NCI-H1694 (cell line): ENCODE data around the gene DHTKD1.
"Not testable (repeated sequence)": the region's sequence is repeated elsewhere in the genome, so short reads cannot be mapped to it uniquely, and the experiment has no call there.

Experiments
- DNase-seq: peaks from one replicate; lab custom pipeline; 2025; lab: John Stamatoyannopoulos, UW

Gene DHTKD1

DNA sequence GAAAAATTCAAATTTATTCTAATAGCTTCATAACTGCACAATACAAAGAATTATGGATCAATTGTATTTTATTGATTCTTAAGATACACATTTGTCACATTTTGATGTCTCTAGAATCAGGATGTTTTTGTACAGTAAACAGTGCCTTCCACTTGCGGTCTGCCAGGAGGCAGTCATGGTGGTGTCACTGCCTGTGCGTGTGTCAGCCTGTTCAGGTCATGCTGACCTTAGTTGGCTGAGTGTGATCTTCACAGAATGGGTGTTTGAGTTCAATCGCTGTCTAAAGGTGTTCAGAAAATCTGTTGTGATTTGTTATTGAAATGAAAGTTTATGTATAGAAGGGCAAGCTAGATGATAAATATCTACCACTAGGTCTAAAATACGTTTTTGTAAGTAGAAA is 81.4 kb downstream of the DHTKD1 start:
- no peak for DNase-seq

DNA sequence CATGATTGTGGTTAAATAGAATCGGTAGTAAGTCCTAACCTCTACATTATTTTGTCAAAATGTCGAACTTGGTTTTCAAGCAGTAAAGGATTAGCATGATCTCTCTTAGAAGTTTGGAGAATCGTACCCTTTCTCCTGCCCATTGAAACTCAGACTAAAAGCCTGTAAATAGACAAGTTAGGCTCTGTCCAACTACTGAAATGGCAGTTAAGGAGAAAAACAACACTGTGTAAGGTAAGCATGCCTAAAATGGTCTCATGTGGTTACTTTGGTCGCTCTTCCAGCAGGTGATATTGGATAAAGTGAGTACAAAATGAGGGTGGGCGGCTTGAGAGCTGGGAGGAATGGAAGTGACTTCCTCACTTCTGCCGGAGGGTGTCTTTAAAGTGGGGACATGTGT is 85.8 kb downstream of the DHTKD1 start:
- no peak for DNase-seq

DNA sequence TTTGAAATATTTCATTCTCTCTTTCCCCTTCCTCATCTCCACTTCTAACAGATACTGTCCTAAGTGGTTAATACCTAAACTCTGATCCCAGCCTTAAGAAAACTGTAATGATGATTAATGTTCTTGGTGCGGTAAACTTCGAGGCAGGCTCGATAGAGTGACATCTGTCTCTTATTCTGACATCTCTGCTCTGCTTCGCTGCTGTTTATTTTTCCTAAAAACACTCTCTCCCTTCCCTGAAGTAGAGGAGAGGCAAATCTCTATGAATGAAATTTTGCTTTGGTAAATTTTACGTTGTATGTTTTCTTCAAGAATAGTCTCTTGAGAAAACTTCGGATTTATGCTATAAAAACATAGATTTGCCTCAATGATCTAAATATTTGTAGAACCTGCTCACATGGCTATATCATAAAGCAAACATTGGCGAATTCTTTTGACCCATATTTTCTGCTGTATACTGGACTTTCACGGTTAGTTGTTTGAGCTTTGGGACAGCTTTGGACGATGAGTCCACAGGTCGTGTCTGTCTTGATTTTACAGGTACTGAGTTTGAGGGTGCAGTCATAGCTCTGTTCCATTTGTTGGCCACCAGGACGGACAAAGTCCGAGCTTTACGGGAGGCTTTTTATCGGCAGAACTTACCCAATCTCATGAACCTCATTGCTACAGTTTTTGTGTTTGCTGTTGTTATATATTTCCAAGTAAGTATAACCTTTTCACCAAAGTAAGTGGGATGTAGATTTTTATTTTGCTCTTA is 87.8 kb downstream of the DHTKD1 start:
- no peak for DNase-seq

DNA sequence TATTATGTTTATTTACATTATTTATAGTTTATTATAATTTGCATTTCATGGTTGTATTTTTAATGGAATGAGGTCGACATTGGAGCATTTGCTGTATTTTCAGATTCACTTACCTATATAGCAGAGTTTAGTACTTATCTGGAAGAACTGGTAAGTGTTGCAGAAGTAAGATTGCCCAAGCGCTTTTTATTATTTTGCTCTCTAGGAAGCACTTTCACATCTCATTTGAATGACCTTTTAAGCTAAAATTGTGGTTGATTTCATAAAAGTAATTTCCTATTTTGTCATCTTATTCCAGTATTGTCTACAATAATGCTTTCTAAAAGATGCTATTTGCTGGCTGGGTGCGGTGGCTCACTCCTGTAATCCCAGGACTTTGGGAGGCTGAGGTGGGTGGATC is 89.4 kb downstream of the DHTKD1 start:
- DNase-seq, result no peak

DNA sequence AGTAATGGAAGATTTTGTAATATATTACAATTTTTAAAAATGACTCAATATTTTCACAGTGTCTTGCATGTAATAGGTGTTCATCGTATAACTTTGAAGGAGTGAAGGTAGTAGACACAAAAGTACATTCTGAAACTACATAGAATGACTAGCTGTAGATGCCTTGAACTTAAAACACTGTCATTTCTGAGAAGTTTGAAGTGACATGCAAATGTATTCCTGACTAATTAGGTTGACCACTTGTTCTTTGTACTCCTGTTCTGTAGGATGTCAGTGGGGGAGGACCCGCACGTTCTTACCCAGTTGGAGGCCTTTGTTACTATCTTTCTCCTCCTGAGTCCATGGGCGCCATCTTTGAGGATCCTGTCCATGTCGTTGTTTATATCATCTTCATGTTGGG is 91.9 kb downstream of the DHTKD1 start:
- DNase-seq, result no peak

DNA sequence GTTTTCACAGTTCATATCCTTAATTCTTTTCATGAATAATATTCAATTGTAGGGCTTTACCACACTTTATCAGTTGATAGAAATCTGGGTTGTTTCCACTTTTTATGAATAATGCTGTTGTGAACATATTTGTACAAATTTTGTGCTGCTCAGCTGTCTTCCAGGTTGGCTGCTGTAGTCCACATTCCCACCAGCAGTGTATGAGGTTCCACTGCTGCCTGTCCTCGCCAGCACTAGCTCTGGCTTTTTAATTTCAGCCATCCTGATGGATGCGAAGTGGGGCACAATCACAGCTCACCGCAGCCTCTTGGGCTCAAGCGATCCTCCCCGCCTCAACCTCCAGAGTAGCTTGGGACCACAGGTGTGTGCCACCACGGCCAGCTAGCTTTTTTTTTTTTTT is 94.2 kb downstream of the DHTKD1 start:
- no peak for DNase-seq

DNA sequence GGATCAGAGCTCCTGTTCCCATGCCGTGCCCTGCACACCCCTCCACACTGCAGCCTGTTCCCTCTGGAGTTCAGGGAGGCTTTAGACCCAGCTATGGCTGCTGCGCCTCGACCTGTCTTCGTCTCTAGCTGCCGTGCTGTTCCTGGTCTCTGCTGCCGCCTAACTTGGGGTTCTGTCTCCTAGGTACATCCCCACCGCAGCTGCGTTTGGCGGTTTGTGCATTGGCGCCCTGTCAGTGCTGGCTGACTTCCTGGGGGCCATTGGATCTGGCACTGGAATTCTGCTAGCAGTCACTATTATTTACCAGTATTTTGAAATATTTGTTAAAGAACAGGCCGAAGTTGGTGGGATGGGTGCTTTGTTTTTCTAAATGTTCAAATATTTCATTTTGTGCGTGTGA is 95.3 kb downstream of the DHTKD1 start:
- DNase-seq, result no peak

DNA sequence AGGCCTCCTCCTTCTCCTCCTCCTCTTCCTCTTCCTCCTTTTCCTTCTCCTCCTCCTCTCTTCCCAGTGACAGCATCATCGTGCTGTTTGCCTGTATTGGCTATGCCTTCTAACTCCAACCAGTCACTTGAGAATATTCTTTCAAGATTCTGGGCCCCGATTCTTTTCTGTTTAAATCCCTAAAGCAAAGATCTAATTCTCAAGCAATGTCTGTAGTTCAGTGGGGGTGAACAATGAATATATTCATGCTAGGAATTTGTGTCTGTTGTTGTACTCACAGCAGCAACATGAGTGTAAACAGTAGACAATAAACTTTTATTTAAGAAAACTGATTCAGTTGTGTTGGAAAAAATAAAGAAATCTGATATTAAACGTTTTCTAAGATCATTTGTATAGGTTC is 96.3 kb downstream of the DHTKD1 start:
- DNase-seq, result no peak

DNA sequence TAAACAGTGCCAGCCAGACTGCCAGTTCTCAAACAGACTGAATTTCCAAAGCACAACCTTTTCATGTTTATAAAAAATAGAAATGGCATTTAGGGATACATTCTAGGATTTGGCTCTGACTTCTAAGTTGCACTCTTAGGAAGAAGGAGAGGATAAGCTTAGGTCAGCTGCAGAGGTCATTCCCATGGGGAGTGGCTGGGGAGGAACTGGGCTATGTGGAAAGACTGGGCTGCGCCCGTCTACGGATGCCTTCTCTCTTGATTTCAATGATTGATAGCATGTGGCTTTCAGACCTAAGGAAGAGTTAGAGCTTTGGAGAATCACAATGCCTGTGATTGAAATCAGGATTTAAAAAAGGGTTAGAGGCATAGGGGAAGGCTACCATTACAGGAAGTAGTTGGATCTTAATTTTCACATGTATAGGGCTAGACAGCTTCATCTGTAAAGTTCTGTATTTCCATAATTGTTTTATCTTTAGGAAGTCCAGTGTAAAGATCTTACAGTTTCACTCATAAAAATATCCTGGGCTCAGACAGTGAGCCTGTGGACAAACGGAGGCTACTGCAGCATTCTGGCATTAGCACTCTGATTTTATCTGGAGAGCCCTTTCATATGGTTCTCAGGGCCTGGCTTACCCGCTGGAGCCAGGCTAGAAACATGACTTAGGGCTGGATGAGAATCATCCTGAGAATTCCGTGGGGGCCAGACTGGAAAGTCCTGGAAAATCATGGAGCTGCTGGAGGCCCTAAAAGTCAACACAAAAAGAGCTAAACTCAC is 97.4 kb downstream of the DHTKD1 start:
- no peak for DNase-seq

DNA sequence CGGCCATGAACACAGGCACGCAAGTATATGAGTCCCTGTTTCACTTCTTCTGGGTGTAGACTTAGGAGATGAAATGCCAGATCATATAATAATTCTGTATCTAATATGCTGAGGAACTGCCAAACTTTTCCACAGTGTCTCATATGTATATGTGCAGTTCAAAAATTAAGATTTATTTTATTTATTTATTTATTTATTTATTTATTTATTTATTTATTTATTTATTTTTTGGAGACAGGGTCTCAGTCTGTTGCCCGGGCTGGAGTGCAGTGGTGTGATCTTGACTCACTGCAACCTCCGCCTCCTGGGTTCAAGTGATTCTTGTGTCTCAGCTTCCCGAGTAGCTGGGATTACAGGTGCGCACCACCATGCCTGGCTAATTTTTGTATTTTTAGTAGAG is 102.8 kb downstream of the DHTKD1 start:
- DNase-seq, result not testable (repeated sequence)
